ENCODE measurements around the gene SIPA1L3.
A peak's percentile ranks its signal among the peaks of the same experiment; 100 is the strongest.

The SIPA1L3 gene

GRCh38 chr19:38210458-38210987 is 303.5 kb downstream of the SIPA1L3 start:
- TF ChIP-seq CTCF (IDR thresholded peaks at IDR 0.05; ENCODE audit: borderline replicate concordance, control extremely low read depth, extremely low read depth, insufficient read depth, missing control alignments) = no peak
- in situ Hi-C loops (cut with MboI; ENCODE audit: low sequenced_read_pairs, unreplicated experiment) = no loop called here
- no peak for DNase-seq (ENCODE audit: low spot score)

- DNase-seq (ENCODE audit: low spot score) = no peak
- in situ Hi-C loops (cut with MboI; ENCODE audit: low sequenced_read_pairs, unreplicated experiment) = no loop called here
- TF ChIP-seq CTCF (IDR thresholded peaks at IDR 0.05; ENCODE audit: borderline replicate concordance, control extremely low read depth, extremely low read depth, insufficient read depth, missing control alignments) = no peak
Measured at GRCh38 chr19:38211151-38211591, 304.2 kb downstream of the SIPA1L3 start.

GRCh38 chr19:38211766-38212165 is 304.8 kb downstream of the SIPA1L3 start:
- DNase-seq (ENCODE audit: low spot score) = no peak
- in situ Hi-C loops (cut with MboI; ENCODE audit: low sequenced_read_pairs, unreplicated experiment) = no loop called here
- TF ChIP-seq CTCF (IDR thresholded peaks at IDR 0.05; ENCODE audit: borderline replicate concordance, control extremely low read depth, extremely low read depth, insufficient read depth, missing control alignments) = no peak

- DNase-seq (ENCODE audit: low spot score) = no peak
- in situ Hi-C loops (cut with MboI; ENCODE audit: low sequenced_read_pairs, unreplicated experiment) = no loop called here
- no peak for TF ChIP-seq CTCF (IDR thresholded peaks at IDR 0.05; ENCODE audit: borderline replicate concordance, control extremely low read depth, extremely low read depth, insufficient read depth, missing control alignments)
Measured at GRCh38 chr19:38213469-38213868, 306.5 kb downstream of the SIPA1L3 start.

GRCh38 chr19:38213911-38214625 is 307.1 kb downstream of the SIPA1L3 start:
- TF ChIP-seq CTCF (IDR thresholded peaks at IDR 0.05; ENCODE audit: borderline replicate concordance, control extremely low read depth, extremely low read depth, insufficient read depth, missing control alignments) = no peak
- DNase-seq (ENCODE audit: low spot score) = peak; percentile 68
- in situ Hi-C loops (cut with MboI; ENCODE audit: low sequenced_read_pairs, unreplicated experiment) = no loop called here

GRCh38 chr19:38216785-38217641 is 310.0 kb downstream of the SIPA1L3 start:
- in situ Hi-C loops (cut with MboI; ENCODE audit: low sequenced_read_pairs, unreplicated experiment) = no loop called here
- no peak for DNase-seq (ENCODE audit: low spot score)
- TF ChIP-seq CTCF (IDR thresholded peaks at IDR 0.05; ENCODE audit: borderline replicate concordance, control extremely low read depth, extremely low read depth, insufficient read depth, missing control alignments) = no peak
